Measurements from ENCODE around the gene MCF2L. TPM values are rescaled to one million over a fixed set of nuclear protein-coding genes. Genes with fewer than 3 reads are reported as not detected.

MCF2L gene
- total RNA-seq, 2 experiments from 2014 or later: 2.8 to 16.4 TPM

DNA sequence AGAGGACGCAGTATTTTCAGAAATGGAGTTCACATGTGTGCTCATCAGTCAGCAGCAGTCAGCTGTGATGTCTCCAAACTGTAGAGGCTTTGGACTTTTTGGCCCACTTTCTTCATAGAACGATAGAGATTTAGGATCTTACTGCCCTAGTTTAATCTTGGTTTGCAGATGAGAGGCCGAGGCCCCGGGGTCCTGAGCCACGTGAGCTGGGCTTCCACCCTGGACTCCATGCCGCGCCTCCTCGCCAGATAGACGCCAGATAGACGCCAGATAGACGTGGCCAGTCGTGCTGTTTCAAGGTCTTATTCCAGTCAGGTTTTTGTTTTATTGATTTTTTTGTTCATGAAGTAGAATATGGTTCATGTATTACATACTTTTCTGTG, 11.7 kb upstream of the MCF2L start:
- Histone ChIP-seq H3K4me2 (ENCODE audit: low read length) (no peak overlapping the region), H3K4me1 (ENCODE audit: insufficient read depth, low read length, poor library complexity, severe bottlenecking) (no peaks in the 10 kb centered on the region), H3K9me2 (ENCODE audit: insufficient read depth, low read length) (no peaks in the 10 kb centered on the region), H3K36me3 (ENCODE audit: insufficient read depth, low read length) (no peaks in the 10 kb centered on the region), H3K27ac (ENCODE audit: low read depth, low read length, poor library complexity, severe bottlenecking) (no peak overlapping the region), H4K20me1 (ENCODE audit: insufficient read depth, low read length) (no peaks in the 10 kb centered on the region), H3K79me2 (ENCODE audit: insufficient read depth, low read depth, low read length) (no peaks in the 10 kb centered on the region), H2AFZ (ENCODE audit: low read length) (no peak overlapping the region), H3K9me3 (ENCODE audit: low read length) (no peaks in the 10 kb centered on the region), H3K4me3 (ENCODE audit: low read depth, low read length, poor library complexity, severe bottlenecking) (no peak overlapping the region)
- ChIA-PET CTCF (ENCODE audit: unreplicated experiment) (no interaction called here), POLR2A (no interaction called here)
- no TSS peak for BruUV-seq (replicated peaks)
- intact Hi-C loops (cut with micrococcal nuclease; ENCODE audit: unreplicated experiment): no loop called here
- TF ChIP-seq EZH2phosphoT487 (IDR thresholded peaks at IDR 0.05; ENCODE audit: borderline replicate concordance, low read depth, low read length): no peak
- TF ChIP-seq, protein P1, sequence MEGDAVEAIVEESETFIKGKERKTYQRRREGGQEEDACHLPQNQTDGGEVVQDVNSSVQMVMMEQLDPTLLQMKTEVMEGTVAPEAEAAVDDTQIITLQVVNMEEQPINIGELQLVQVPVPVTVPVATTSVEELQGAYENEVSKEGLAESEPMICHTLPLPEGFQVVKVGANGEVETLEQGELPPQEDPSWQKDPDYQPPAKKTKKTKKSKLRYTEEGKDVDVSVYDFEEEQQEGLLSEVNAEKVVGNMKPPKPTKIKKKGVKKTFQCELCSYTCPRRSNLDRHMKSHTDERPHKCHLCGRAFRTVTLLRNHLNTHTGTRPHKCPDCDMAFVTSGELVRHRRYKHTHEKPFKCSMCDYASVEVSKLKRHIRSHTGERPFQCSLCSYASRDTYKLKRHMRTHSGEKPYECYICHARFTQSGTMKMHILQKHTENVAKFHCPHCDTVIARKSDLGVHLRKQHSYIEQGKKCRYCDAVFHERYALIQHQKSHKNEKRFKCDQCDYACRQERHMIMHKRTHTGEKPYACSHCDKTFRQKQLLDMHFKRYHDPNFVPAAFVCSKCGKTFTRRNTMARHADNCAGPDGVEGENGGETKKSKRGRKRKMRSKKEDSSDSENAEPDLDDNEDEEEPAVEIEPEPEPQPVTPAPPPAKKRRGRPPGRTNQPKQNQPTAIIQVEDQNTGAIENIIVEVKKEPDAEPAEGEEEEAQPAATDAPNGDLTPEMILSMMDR (conservative IDR thresholded peaks at IDR 0.05; ENCODE audit: low read length): no peak
- DNase-seq (ENCODE audit: low spot score): no peak

DNA sequence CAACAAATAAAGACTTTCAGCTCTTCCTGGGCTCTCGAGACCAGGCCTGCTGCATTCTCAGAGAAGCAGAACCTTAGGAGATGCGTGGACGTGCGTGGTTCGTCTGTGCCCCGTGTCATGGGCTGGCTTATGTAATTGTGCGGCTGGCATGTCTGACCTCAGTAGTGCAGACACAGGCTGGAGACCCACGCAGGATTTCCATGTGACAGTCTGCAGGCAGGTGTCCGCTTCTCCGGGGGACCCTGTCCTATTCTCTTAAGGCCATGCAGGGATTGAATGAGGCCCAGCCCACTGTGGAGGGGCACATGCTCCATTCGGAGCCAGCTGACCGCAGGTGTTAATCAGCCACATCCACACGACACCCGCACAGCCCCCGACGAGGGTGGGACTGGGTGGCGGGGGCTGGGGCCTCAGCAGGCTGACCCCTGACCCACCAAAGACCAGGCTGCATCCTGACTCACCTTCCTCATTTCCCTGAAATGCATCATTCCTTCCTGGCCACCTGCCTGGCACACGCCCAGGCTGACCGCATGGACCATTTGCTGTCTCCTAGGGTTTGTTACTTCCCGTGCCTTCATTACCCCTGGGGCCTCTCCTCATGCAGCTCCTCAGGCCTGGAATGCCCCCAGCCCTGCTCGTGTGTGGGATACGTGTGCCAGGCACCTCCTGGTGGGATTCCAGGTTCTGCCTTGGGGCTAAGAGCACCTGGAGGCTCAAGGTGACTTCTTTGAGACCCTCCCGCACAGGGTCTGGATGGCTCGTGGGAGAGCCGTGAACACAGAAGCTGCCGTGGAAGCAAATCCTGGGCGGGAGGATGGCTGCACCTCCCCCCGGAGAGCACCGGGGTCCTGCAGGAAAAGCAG, 10.7 kb upstream of the MCF2L start:
- H3K4me1 ChIP-seq (ENCODE audit: insufficient read depth, low read length, poor library complexity, severe bottlenecking): no peaks in the 10 kb centered on the region
- H3K9me2 ChIP-seq (ENCODE audit: insufficient read depth, low read length): no peaks in the 10 kb centered on the region
- ChIA-PET POLR2A (no interaction called here), CTCF (ENCODE audit: unreplicated experiment) (no interaction called here)
- no peaks in the 10 kb centered on the region for H3K36me3 ChIP-seq (ENCODE audit: insufficient read depth, low read length)
- intact Hi-C loops (cut with micrococcal nuclease; ENCODE audit: unreplicated experiment): no loop called here
- no peak overlapping the region for H3K4me3 ChIP-seq (ENCODE audit: low read depth, low read length, poor library complexity, severe bottlenecking)
- H3K79me2 ChIP-seq (ENCODE audit: insufficient read depth, low read depth, low read length): no peaks in the 10 kb centered on the region
- no peak overlapping the region for H3K4me2 ChIP-seq (ENCODE audit: low read length)
- no peak for DNase-seq (ENCODE audit: low spot score)
- no peak overlapping the region for H2AFZ ChIP-seq (ENCODE audit: low read length)
- TF ChIP-seq, protein P1 (conservative IDR thresholded peaks at IDR 0.05; ENCODE audit: low read length): no peak
- no peak for TF ChIP-seq EZH2phosphoT487 (IDR thresholded peaks at IDR 0.05; ENCODE audit: borderline replicate concordance, low read depth, low read length)
- no peak overlapping the region for H3K27ac ChIP-seq (ENCODE audit: low read depth, low read length, poor library complexity, severe bottlenecking)
- no peaks in the 10 kb centered on the region for H4K20me1 ChIP-seq (ENCODE audit: insufficient read depth, low read length)
- no TSS peak for BruUV-seq (replicated peaks)
- H3K9me3 ChIP-seq (ENCODE audit: low read length): no peaks in the 10 kb centered on the region

DNA sequence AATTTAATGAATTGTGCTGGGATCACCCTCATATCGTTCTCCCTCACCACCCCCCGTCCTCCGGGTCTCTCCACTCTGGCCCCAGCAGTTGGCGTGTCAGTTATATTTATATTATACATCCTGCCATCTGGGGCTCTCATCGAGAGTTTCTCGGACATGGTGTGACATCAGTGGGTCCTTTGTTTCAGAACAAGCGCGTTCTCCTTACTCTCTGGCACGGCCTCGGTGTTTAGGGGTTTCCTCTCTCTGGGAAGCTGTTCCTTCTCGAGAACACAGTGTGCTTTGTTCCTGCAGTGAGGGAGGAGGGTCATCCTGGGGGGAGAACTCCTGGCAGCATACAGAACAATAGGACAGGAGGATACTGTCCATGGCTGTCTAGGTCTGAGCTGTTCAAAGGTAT, 9.8 kb upstream of the MCF2L start:
- no peak for DNase-seq (ENCODE audit: low spot score)
- no peak overlapping the region for H3K4me3 ChIP-seq (ENCODE audit: low read depth, low read length, poor library complexity, severe bottlenecking)
- no peaks in the 10 kb centered on the region for H3K36me3 ChIP-seq (ENCODE audit: insufficient read depth, low read length)
- H3K9me2 ChIP-seq (ENCODE audit: insufficient read depth, low read length): no peaks in the 10 kb centered on the region
- no peak overlapping the region for H3K4me2 ChIP-seq (ENCODE audit: low read length)
- H3K27ac ChIP-seq (ENCODE audit: low read depth, low read length, poor library complexity, severe bottlenecking): no peak overlapping the region
- TF ChIP-seq, protein P1 (conservative IDR thresholded peaks at IDR 0.05; ENCODE audit: low read length): no peak
- no peak for TF ChIP-seq EZH2phosphoT487 (IDR thresholded peaks at IDR 0.05; ENCODE audit: borderline replicate concordance, low read depth, low read length)
- intact Hi-C loops (cut with micrococcal nuclease; ENCODE audit: unreplicated experiment): no loop called here
- H3K79me2 ChIP-seq (ENCODE audit: insufficient read depth, low read depth, low read length): no peaks in the 10 kb centered on the region
- no peaks in the 10 kb centered on the region for H3K9me3 ChIP-seq (ENCODE audit: low read length)
- no peaks in the 10 kb centered on the region for H3K4me1 ChIP-seq (ENCODE audit: insufficient read depth, low read length, poor library complexity, severe bottlenecking)
- H4K20me1 ChIP-seq (ENCODE audit: insufficient read depth, low read length): no peaks in the 10 kb centered on the region
- ChIA-PET CTCF (ENCODE audit: unreplicated experiment) (no interaction called here), POLR2A (no interaction called here)
- H2AFZ ChIP-seq (ENCODE audit: low read length): no peak overlapping the region
- BruUV-seq (replicated peaks): no TSS peak

Measured in OCI-LY7 (cell line).